SH-SY5Y (cell line): Measurements from ENCODE around the gene DRC1.

Experiments
- GATA2 ChIP-seq: IDR thresholded peaks from 2 replicates; pipeline ENCODE4 v1.6.1; 2011; ENCODE audit warnings: mild to moderate bottlenecking, low read depth, low read length
- GATA3 ChIP-seq: IDR thresholded peaks from 2 replicates; pipeline ENCODE4 v1.6.1; 2011; ENCODE audit warnings: low read depth, mild to moderate bottlenecking, low read length, moderate library complexity

DNA sequence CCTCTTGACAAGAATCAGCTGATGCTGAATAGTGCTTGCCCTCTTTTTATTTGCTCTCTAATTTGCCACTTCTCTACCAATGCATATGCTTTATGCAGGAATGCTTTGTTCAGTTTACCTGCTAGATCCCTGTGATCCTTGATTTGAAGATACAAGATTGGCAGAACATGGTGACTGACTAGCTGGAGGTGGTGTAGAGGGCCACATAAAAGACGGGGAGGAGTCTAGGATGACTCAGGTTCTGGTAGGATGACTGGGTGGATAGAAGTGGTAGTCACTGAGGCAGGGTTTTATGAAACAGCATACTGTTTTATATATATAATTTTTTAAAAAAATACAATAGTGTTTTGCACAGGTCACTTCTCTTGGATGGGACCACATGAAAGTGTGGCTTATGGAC lies 48.8 kb upstream of the DRC1 start:
- TF ChIP-seq GATA2 (no peak), GATA3 (no peak)
